AG04450 (cell line): Measurements from ENCODE around the gene EDIL3. TPM values are rescaled to one million over a fixed set of nuclear protein-coding genes. Genes with fewer than 3 reads are reported as not detected.
"Not testable (repeated sequence)": the region's sequence is repeated elsewhere in the genome, so short reads cannot be mapped to it uniquely, and the experiment has no call there.

ENCODE experiments used
- CTCF ChIA-PET: fragments of 300-600, 350-600 bp; formaldehyde crosslinking; extraction: SDS; loops from one replicate; lab custom pipeline; 2022; ENCODE audit warnings: antibody characterized with exemption, inconsistent platforms; lab: Charles Lee
- POLR2A ChIA-PET: fragments of 350-600 bp; formaldehyde crosslinking; extraction: SDS; loops from one replicate; lab custom pipeline; 2021; ENCODE audit warnings: antibody characterized with exemption, inconsistent platforms; lab: Yijun Ruan, JAX
- DNase-seq: peaks from one replicate; pipeline ENCODE4 v3.0.0-alpha.2; 2011; ENCODE audit warnings: low read depth, low spot score
- H3K27ac ChIP-seq: one replicate; pipeline ENCODE4 v1.5.1; 2012; ENCODE audit warnings: low read depth, low read length, control low read depth
- H3K27me3 ChIP-seq: one replicate; pipeline ENCODE4 v1.6.0; 2012; ENCODE audit warnings: low read length; ENCODE audit not compliant: control insufficient read depth, insufficient read depth
- H3K4me3 ChIP-seq: 2 replicates; pipeline ENCODE4 v1.5.1; 2011; ENCODE audit warnings: mild to moderate bottlenecking, low read depth, low read length, control low read depth
- H3K9me3 ChIP-seq: 2 replicates; pipeline ENCODE4 v1.5.1; 2012; ENCODE audit warnings: low read length; ENCODE audit not compliant: control insufficient read depth, insufficient read depth
- polyA plus RNA-seq: library from polyadenylated mRNA; depleted of rRNA; stranded (reverse); fragments of >200 nt; gene quantifications from 2 replicates; pipeline ENCODE4 v1.2.3, GENCODE V29; 2011
- TF ChIP-seq, protein P1 (sequence below): IDR thresholded peaks from 2 replicates; pipeline ENCODE4 v1.5.1; 2011; ENCODE audit warnings: low read depth, low read length, control low read depth, inconsistent platforms

The EDIL3 gene
- polyA plus RNA-seq, 1 experiment, result 61.9 TPM

DNA sequence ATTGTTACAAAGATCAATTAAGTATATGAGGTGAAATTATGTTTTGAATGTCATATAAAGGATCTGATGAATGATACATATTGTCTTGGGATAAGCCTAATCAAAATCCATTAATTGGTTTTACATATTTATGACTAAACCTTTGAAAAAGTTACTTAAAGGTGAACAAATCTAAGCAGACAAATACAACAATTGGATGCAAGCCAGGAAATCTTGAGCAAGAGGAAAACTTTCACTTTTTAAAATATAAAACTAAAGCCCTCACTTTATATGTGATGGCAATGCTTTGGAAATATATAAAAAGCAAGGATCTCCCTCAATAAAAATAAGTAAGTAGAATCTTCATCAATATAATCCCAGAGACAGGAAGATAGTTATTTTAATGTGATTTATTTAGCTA, 80.1 kb downstream of the EDIL3 start:
- H3K27ac ChIP-seq, result no peak overlapping the region
- DNase-seq, result no peak
- ChIA-PET POLR2A (no interaction called here), CTCF (interaction anchor here (1.0 kb wide), 1 partner anchor 9 kb away, joined by 3 read pairs; no protein-coding TSS in a partner anchor)
- no peak overlapping the region for H3K4me3 ChIP-seq
- TF ChIP-seq, protein P1, sequence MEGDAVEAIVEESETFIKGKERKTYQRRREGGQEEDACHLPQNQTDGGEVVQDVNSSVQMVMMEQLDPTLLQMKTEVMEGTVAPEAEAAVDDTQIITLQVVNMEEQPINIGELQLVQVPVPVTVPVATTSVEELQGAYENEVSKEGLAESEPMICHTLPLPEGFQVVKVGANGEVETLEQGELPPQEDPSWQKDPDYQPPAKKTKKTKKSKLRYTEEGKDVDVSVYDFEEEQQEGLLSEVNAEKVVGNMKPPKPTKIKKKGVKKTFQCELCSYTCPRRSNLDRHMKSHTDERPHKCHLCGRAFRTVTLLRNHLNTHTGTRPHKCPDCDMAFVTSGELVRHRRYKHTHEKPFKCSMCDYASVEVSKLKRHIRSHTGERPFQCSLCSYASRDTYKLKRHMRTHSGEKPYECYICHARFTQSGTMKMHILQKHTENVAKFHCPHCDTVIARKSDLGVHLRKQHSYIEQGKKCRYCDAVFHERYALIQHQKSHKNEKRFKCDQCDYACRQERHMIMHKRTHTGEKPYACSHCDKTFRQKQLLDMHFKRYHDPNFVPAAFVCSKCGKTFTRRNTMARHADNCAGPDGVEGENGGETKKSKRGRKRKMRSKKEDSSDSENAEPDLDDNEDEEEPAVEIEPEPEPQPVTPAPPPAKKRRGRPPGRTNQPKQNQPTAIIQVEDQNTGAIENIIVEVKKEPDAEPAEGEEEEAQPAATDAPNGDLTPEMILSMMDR, result no peak
- H3K27me3 ChIP-seq, result no peaks in the 10 kb centered on the region
- no peaks in the 10 kb centered on the region for H3K9me3 ChIP-seq

DNA sequence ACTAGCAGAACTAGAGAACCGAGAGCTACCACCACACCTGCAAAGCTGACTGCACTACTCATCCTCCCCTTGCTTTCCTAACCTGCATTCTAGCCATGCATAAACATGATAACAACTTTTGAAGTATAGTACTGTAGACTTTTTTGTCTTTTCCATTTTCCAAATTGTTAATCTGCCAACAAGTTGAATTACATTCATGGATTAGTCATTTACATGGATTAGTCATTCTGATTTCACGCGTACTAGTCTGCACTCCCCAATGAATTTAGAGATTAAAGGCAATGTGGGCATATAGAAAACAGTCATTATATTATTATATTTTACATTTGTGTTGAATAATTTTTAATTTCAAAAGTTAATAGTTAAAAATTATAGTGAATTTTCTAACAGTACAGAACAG, 81.4 kb downstream of the EDIL3 start:
- POLR2A ChIA-PET, result no interaction called here
- Histone ChIP-seq H3K4me3 (no peak overlapping the region), H3K9me3 (no peaks in the 10 kb centered on the region), H3K27me3 (no peaks in the 10 kb centered on the region), H3K27ac (no peak overlapping the region)
- CTCF ChIA-PET, result no interaction called here
- TF ChIP-seq, protein P1, result no peak
- DNase-seq, result no peak

DNA sequence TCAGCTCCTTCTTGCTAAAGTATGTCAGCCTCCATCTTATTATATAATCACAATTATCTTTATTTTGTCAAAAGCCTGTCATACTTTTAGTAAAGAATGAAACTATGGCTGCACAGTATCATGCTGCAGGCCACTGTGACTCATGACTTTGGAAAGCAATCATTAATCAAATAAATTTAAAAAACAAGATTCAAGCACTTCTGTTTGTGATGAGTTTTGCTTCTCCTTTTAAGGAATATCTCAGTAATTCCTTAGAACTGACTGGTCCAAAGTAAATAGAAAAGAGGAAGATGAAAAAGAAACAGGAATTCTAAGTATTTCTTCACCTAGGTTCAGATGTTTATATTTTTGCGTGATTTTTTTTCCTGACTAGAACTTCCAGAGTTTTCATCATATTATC, 83.1 kb downstream of the EDIL3 start:
- Histone ChIP-seq H3K27ac (no peak overlapping the region), H3K4me3 (no peak overlapping the region), H3K9me3 (peaks cover 3% of the 10 kb centered on the region; the same call in 1 of the 2 replicates), H3K27me3 (no peaks in the 10 kb centered on the region)
- TF ChIP-seq, protein P1, result no peak
- no peak for DNase-seq
- CTCF ChIA-PET, result interaction anchor here (0.5 kb wide), 1 partner anchor 37 kb away, joined by 3 read pairs; no protein-coding TSS in a partner anchor
- POLR2A ChIA-PET, result no interaction called here

DNA sequence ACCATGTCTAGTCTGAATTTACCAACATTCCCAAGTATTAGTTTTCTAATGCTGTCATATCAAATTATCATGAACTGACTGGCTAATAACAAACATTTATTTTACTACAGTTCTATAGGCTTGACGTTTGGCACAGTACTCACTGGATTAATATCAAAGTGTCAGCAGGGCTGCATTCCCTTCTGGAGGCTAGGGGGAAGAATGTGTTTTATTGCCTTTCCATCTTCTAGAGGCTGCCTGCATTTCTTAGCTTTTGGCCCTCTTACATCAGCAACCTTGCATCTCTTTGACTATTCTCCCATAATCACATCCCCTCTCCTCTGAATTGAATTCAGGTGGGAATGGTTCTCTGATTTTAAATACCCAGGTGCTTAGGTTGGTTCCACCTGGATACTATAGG, 84.7 kb downstream of the EDIL3 start:
- Histone ChIP-seq H3K4me3 (no peak overlapping the region), H3K27ac (no peak overlapping the region), H3K27me3 (no peaks in the 10 kb centered on the region), H3K9me3 (peaks cover 3% of the 10 kb centered on the region; the same call in 1 of the 2 replicates)
- TF ChIP-seq, protein P1, result no peak
- no peak for DNase-seq
- ChIA-PET CTCF (no interaction called here), POLR2A (no interaction called here)

DNA sequence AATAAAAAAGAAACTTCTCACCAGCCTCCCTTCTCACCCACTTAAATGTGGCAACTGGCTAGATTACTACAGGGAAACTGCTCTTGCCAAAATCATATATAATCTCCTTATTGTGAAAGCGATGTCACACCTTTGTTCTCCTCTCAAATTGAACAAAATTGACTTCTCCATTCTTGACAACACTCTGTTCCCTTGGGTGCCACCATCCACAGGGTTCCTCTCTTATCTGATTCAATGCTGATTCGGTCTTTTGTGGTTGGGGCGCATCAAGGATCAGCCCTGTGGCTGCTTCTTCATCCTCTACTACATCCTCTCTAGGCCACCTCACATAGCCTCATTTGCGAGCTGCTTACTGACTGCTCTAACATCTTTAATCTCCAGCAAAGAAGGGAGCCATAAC, 86.1 kb downstream of the EDIL3 start:
- ChIA-PET CTCF (no interaction called here), POLR2A (no interaction called here)
- DNase-seq, result no peak
- Histone ChIP-seq H3K4me3 (no peak overlapping the region), H3K9me3 (peaks cover 3% of the 10 kb centered on the region; the same call in 1 of the 2 replicates), H3K27me3 (no peaks in the 10 kb centered on the region), H3K27ac (no peak overlapping the region)
- TF ChIP-seq, protein P1, result no peak

DNA sequence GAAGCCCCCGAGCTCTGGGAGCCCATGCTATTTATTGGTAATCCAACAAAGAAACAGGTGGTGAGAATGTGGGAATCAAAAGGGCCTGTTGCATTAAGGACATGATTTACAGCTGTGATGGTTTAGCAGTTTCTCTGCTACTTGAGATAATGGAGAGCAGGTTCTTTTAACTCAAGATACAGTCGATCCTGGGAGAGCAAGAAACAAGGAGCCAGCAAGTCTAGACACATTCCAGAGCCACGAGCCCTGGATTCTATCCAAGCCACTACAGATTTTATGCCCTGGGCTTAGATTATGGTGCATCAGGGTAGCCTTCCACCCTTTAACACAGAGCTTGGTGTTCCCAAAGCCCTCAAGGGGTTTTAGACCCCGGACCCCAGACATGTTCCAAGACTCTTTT, 87.0 kb downstream of the EDIL3 start:
- not testable (repeated sequence) for H3K9me3 ChIP-seq, H3K27ac ChIP-seq, DNase-seq, H3K4me3 ChIP-seq, H3K27me3 ChIP-seq
- POLR2A ChIA-PET, result interaction anchor here (0.6 kb wide), 1 partner anchor 51 kb away, joined by 10 read pairs; no protein-coding TSS in a partner anchor
- CTCF ChIA-PET, result interaction anchor here (0.6 kb wide), 1 partner anchor 26 kb away, joined by 3 read pairs; no protein-coding TSS in a partner anchor
